Limb (tissue), 2 donors: ENCODE measurements around the gene CHRNA7.
A peak's percentile ranks its signal among the peaks of the same experiment; 100 is the strongest.

Source experiments
- DNase-seq, 2 donors: peaks; one replicate each; pipeline ENCODE4 v3.0.0-alpha.2; 2016; ENCODE audit errors: extremely low spot score in 2 of 2

Gene CHRNA7

DNA sequence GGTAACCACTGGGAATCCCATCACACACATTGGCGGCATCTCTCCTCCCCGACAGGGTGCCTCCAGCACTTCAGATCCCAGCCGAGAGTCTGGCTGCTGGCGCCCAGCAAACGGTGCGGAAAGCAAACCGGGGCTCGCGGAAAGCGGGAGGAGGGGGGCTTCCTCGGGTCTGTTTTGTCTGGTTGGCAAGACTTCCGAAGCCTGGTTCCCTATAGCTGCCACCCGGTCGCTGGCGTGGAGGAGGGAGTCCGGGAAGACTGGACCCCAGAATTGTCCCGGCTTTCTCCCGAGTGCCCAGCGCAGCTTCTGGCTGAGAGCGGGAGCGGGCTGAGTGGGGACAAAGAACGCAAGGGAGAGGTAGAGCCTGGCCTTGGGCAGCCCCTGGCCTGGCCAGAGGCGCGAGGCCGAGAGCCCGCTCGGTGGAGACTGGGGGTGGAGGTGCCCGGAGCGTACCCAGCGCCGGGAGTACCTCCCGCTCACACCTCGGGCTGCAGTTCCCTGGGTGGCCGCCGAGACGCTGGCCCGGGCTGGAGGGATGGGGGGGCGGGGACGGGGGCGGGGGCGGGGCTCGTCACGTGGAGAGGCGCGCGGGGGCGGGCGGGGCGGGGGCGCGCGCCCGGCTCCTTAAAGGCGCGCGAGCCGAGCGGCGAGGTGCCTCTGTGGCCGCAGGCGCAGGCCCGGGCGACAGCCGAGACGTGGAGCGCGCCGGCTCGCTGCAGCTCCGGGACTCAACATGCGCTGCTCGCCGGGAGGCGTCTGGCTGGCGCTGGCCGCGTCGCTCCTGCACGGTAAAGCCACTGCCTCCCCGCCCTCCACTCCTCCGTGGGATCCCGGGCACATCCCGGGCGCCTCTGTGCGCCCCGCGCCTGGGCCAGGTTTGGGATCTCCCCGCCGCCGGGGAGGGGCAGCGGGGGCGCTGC, at the start of gene CHRNA7:
CHRNA7 (plus strand) TSS at position 654 of the 920 bp plus-strand sequence; CDS start at position 734, 80 bp downstream.
- peak; percentile 50 to 90 for DNase-seq

DNA sequence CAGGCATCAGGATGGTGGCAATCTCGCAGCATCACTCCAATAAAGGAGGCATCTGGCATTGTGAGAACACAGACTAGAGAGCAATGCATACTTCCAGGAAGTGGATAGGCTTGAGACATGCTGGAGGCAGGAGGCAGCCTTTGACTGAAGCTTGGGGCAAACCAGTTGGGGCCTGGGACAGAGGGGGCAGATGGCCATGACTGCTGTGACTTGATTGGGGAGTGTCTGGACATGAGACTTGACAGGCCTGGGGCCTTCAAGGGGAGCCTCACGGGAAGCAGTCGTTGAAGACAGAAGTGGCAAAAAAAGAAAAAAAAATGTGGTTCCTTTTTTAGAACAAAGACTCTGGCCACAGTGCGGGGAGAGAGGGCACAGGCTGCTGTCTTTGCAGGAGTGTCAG, 44.7 kb upstream of the CHRNA7 start:
- no peak for DNase-seq

DNA sequence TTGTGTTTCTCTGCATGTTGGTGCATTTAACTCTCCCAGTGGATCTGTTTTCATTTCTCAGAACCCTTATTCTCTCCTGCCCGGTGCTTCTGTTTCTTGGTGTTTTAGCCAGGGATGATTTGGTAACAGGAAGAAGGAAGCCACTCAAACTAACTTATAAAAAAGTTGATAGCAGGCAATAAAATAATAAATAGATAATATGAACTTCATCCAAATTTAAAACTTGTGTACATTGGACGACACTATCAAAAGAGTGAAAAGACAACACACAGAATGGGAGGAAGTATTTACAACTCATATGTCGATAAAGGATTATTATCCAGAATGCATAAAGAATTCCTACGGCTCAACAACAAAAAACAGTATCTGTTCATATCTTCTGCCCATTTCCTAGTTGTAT, 37.3 kb upstream of the CHRNA7 start:
- no peak for DNase-seq

DNA sequence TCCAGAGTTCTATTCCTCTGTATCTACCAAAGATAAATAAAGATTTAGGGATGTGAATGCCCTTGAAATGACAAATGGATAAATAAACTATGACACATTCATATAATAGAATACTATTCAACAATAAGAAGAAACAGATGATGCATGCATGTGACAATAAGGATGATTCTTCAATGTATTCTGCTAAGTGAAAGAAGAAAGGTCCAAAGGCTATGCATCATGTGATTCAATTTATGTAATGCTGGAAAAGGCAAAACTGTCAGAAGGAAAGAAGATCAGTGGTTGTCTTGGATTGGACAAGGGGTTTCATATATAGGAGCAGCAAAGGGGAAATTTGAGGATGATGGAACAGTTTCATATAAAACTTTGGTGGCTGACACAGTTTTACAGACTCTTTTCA, 32.6 kb upstream of the CHRNA7 start:
- no peak for DNase-seq

DNA sequence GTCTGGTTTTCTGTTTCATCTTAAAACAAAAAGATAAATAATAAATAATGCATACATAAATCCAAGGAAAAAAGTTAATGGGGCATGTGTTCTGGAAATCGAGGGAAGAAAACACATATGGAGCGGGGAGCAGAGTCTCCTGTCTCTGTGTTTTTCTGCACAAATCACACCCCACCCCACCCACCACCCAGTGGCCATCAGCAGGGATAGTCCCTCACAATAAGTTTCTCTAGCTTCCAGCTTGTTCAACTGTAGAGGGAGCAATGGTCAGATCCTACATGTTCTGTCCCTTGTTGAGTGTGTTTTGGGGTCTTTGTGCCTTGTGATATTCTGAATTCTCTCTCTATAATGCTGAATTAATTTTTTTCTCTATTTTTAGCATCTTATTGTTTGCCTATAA, 26.8 kb upstream of the CHRNA7 start:
- no peak for DNase-seq

DNA sequence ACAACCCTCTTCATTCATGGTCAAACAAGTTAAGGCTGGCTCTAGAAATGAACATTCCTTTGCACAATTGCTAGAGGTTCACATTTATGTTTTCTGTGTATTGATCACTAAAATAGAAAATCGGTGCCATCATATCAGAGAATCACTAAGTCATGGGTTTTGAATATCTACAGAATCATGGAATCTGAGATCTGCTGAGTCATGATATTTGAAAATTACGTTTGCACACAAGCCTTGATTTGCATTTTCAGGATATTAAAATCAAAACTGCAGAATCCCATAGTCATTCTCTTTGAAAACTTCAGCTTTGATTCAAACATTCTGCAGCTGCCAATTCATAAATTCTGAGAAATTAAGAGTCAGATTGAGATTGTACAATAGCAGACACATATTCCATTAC, 26.1 kb upstream of the CHRNA7 start:
- DNase-seq = no peak

DNA sequence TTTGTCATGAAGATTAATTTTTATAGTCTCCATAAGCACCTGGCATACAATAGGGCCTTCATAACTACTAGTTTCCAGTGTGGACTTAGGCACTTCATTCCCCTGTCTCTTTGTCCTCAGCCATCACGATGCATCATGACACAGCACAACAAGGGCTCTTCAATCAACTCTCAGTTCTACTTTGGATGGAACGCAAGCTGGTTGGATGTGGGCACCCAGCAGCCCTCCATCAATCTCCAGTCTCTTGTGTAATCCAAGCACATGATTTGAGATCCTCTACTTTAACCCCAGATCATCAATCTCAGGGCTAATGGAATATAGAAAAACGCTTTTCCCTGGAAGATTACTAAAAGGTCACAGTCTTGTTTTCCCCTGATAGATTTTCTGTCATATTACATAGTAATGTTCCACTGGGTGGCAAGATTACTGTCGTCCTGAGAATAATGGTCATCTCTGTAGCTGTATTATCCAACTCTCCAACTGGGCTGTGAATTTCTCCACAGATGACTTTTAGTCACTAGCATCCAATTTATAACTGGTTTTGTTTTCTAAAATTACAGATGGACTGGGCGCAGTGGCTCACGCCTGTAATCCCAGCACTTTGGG, 22.9 kb upstream of the CHRNA7 start:
- DNase-seq = no peak

DNA sequence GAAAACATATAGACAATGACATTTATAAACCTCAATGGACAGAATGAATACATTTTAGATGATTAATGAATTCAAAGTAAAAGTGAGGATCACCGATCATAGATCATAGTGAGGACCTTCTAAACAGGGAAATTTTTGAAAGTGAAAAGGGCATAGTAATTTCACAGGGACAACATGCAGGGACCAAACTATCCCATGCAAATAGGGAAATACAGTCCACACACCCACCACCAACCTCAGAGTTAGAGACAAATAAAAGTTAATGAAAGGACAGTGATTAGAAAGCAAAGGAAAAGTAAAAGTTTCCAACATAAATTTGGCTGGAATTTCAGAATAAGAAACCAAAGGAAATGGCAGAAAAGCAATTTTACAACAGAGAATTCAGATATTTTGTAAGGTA, 15.4 kb upstream of the CHRNA7 start:
- DNase-seq = no peak

DNA sequence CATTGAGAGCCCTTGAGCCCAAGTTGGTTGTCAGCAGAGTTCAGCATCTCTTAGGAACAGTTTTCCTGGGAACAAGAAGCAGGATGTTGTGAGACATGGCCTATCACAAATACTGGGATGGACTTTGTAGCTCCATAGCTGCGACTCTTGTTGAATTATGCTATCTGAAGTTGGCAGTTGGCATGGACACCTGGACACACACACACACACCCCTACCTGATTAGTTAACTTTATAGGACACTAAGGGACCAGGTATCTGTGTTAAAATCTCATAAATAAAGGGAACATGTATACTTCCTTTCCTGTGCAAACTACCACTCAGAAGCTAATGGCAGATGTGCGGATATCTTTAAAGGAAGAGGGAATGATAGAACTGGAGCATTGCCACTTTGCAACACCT, 10.2 kb upstream of the CHRNA7 start:
- no peak for DNase-seq

DNA sequence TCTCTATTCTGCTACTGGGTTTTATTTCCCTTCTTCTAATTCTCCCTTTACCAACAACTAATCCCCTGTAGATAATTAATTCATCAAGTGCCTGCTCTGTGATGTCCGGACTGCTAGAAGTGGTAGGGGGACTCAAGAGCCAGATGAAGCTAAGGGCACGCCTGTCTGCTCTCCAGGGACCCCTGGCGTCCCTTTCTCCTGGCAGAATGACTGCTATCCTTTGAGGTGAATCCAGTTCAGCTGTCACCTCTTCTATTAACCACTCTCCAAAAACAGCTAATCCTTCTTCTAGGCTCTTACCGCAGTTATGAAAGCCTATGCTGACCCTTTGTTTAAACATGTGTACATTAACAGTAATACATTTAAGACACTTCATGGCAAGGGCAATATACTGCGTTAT, 1.4 kb upstream of the CHRNA7 start:
- DNase-seq = no peak

DNA sequence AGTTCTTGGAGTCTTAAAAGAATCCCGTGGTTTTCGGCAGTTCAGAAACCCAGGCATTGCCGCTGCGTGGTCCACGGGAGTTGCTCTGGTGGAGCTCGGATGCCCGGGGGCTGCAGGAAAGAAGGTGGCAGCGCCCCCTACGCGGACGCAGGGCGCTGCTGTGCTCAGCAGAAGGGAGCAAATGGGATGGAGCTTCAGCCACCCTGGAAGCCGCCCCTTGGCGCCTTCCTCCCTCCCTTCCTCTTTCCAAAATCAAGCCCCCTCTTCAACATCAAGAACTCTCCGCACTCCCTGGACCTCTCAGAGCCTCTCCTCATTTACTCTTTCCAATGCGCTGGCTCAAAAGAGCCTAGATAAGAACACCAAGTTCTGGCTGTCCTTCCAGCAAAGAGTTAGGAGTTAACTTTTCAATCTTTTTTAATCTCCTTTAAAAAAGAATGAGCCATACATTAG, 880 bp upstream of the CHRNA7 start:
- peak; percentile 12 to 76 for DNase-seq

DNA sequence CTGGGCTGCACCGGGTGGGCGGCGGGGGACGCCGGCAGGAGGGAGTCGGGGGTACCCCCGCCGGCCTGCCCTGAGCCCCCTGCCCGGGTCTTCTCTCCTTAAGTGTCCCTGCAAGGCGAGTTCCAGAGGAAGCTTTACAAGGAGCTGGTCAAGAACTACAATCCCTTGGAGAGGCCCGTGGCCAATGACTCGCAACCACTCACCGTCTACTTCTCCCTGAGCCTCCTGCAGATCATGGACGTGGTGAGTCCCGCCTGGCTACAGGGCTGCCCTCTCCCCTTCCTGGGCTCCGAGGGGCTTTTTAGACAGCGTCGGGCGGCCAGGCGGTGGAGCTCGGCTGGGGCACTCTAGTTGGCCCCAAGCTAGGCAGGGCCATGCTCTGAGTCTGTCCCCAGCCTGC, 480 bp downstream of the CHRNA7 start:
- no peak for DNase-seq

DNA sequence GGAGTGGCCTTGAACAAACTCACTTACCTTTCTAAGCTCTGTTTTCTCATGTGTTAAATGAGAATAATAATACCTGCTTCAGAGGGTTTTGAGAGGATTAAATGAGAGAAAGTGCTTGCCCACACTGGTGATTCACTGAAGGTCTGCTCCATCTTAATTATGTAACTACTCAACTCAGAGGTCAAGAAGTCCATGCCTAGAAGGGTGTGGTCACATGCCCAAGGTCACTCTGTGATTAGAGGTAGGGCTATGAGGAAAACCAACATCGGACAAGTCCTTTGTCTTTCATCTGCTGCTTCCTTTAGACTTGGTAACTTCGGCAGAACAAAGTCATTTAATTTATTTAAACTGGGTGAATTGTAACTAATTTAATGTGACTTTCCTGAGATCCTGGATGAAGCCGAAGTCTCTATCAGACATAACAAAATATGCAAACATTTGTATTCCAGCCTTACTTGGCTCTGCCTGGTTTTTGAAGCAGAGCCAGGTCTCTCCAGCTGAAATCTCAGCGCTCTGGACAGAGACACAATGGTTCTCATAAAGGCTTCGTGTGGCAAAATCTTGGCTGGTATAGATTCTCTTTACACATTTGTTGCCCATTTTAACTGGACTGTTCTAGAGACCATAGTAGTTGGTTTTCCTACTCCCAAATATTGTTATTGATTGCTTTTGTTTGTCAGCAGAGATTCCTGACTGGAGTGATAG, 3.0 kb downstream of the CHRNA7 start:
- no peak for DNase-seq

DNA sequence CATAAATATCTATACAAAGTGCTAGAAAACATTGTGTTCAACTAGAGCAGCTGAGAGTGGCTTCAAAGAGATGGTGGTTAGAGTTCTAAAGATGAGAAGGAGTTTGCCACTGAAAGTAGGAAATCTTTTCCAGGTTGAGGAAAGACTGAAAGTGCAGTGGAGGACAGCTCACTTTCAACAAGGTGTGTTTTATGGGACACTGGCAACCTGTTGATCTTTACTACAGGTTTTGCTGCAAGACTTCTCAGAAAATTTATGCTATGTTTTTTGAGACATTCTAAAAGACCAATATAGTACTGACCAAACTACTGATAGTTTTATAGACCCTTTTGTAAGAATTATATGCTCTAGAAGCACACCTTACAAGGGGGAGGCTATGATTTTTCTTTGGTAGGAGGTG, 3.8 kb downstream of the CHRNA7 start:
- DNase-seq = no peak

DNA sequence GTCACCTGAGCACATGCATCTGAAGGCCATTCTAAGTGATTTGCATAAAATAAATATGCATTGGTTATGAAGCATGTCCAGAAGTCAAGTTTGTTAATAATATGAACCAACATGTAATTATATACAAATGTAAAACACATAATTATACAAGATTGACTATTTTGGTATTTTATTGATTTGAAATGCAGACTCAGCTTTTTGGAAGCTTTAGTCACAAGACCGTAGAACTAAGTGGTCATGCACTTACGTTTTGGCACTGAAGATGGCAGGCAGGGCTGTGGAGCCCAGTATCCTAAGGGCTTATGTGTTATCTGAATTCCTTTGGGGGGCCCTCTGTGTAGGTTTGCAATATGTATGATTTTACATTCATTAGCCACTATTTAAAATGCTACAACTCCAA, 5.0 kb downstream of the CHRNA7 start:
- no peak for DNase-seq

DNA sequence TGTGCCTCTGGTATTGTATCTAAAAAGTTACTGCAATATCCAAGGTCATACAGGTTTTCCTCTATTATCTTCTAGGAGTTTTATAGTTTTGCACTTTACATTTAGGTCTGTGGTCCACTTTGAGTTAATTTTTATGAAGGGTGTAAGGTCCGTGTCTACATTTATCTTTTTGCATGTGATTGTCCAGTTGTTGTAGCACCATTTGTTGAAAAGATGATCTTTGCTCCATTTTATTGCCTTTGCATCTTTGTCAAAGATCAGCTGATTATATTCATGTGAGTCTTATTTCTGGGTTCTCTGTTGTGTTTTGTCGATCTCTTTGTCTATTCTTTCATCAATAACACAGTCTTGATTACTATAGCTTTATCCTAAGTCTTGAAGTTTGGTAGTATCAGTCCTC, 6.7 kb downstream of the CHRNA7 start:
- DNase-seq = no peak

DNA sequence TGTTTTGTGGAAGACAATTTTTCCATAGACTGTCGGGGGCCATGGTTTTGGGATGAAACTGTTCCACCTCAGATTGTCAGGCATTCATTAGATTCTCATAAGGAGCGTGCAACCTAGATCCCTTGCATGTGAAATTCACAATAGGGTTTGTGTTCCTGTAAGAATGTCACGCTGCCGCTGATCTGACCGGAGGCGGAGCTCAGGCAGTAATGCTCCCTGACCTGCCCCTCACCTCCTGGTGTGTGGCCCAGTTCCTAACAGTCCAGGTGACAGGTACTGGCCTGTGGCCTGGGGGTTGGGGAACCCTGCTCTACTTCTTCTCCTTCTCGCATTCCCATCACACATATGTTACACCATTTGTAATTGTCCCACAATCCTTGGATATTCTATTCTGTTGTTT, 11.0 kb downstream of the CHRNA7 start:
- no peak for DNase-seq

DNA sequence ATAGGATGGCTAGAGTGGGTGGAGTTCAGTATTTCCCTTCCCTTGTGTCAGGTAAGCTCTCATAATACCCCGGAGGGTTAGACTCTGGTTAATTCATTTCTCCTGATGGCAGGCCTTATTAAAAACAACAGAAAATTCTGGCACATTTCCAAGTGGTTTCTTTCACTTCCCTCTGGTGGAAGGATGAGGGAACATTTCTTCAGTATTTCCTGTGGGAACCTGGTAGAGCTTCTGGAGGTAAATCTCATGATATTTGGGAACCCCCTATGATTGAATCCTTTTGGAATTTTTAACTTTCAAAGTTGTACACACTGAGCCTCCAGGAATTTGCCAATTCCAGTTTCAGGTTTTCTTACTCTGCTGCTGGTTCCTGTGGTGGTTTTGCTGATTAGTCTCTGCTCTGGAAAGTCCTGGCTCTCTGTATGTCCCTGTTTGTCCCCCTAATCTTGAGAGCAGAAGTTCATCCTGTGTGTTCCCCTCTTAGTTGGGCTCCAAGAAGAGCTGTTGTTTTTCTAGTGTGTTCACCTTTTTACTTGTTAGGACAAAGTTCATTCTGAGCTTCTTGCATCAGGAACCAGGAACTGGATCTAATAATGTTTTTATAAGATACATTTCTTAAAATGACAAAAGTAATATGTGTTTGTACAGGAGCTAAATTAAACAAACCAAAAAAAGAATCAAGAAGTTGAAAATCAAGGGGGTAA, 12.1 kb downstream of the CHRNA7 start:
- DNase-seq = peak in 1 of 2 donors; percentile 4

DNA sequence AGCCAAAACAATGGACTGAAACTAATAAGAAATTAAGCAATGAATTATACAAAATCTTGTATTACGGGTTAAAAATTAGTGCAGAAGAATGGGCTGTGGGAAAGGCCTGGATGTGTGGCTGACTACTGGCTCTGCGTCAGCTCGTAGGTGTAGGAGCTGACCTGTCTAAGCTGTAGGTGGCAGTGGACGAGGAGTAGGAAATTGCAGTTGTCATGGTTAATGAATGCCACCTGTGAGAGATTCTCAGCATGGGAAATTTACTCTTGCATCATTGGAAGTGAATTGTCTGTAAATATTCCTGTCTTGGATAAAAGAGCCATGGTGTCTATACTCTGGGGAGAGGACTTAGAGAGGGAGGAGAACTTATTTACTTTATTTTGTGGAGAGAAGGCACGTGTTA, 23.4 kb downstream of the CHRNA7 start:
- DNase-seq = no peak

DNA sequence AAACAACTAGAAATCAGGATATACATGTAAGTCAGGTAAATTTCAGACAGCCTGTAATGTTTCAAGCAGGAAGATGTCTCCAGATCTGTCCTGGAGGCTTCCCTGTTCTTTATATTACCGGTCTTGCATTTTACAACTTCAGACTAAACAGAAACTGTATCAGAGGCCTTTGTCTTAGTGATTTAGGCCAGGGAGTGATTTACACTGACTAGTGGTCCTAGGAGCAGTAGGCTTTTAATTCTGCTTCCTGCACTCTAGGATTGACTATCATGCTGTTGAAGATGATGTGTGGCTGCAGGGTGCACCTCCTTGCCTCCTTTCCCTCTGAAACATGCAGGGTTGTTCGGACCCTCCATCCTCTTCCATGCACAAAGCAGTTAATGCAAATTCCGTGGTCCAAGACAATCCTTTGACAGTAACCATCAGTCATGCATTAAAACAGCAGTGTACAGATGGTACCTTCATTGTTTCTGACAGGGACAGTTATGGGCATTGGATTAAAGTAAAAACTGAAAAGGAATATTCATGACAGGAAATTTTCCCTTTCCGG, 27.6 kb downstream of the CHRNA7 start:
- no peak for DNase-seq

DNA sequence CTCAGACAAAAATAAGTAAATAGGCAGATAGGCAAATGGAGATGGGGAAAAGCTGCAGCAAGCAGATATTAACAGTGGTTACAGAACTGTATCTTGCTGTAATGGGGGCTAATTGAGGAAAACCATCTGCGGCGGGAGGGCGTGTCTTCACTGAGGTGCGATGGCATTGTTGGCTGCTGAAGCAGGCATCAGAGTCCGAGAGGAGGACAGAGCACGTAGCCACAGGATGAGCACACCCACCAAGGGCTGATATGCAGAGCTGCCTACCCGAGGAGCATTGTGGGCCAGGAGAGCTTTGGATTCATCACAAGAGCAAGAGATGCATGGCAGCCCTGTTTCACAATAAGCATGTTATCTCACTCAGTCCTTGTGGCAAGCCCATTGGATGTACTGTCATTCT, 30.4 kb downstream of the CHRNA7 start:
- DNase-seq = no peak
